Prostate gland (tissue), 2 donors: Measurements from ENCODE around the gene DNAJC30.

Experiments
- CTCF ChIP-seq, 4 experiments: fragments of 200-600 bp in 2 of 4; fragments of 450-650 bp in 2 of 4; sonication (generic) in 2 of 4; IDR thresholded peaks; 1 replicate in 3 of 4; 2 replicates in 1 of 4; pipeline ENCODE4 v1.5.1; 2016 to 2019; ENCODE audit warnings: antibody characterized with exemption in 4 of 4, mild to moderate bottlenecking in 2 of 4, moderate library complexity in 2 of 4
- POLR2A ChIP-seq: fragments of 450-650 bp; IDR thresholded peaks from one replicate; pipeline ENCODE4 v1.6.1; 2016; ENCODE audit warnings: antibody characterized with exemption, mild to moderate bottlenecking

- TF ChIP-seq POLR2A (no peak), CTCF (IDR thresholded peaks at IDR 0.05) (no peak)
These were observed 16.8 kb upstream of the DNAJC30 start for GRCh38 chr7:73700069-73700423.
